GM10847 (cell line): Measurements from ENCODE around the gene PRMT2.

Experiments
- POLR2A ChIP-seq: IDR thresholded peaks from 2 replicates; pipeline ENCODE4 v1.6.1; 2011; ENCODE audit not compliant: insufficient read length; ENCODE audit errors: extremely low read depth

The PRMT2 gene

DNA sequence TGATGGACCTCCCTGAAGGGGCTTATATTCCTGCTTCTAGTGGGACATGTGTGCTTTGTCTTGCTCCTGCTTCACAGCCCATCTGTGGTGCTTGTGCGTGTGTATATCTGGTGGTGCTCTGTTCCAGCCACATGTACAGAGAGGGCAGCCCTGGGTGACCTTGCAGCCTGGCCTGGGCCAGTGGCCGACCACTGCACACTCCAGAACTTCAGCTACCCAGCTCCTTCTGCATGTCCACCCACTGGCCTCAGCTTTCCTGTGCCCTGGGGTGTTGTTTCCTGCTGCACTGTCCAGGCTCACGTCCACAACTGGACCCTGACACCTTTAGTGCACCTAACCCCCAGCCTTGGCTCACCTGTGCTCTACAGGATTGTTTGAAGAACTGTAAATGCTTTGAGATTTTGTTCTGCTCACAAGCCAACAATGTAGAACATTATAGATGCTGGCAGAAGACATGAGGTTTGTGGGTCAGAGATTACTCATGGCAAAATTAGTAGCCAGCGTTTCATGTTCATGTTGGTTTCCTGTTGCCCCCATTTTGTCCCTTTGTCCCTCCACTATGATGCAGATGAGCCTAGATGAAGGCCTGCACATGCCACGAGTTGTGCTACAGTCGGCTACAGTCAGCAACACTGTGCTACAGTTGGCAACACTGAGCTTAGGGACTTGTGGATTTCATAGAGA is 25.3 kb upstream of the PRMT2 start:
- no peak for TF ChIP-seq POLR2A

DNA sequence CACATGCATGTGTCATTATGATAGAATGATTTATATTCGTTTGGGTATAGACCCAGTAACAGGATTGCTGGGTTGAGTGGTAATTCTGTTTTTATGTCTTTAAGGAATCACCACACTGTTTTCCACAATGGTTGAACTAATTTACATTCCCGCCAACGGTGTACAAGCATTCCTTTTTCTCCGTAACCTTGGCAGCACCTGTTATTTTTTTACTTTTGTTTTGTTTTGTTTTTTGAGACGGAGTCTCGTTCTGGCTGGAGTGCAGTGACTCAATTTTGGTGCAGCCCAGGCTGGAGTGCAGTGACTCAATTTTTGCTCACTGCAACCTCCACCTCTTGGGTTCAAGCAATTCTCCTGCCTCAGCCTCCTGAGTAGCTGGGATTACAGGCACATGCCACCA is 22.1 kb upstream of the PRMT2 start:
- TF ChIP-seq POLR2A: no peak

DNA sequence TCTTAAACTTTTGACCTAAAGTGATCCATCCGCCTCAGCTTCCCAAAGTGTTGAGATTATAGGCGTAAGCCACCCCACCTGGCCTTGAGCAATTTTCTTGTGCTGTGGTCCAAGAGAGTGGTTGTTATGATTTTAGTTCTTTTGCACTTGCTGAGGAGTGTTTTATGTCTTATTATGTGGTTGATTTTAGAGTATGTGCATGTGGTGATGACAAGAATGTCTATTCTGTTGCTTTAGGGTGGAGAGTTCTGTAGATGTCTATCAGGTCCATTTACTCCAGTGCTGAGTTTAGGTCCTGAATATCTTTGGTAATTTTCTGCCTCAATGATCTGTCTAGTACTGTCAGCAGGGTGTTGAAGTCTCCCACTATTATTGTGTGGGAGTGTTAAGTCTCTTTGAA is 19.4 kb upstream of the PRMT2 start:
- no peak for TF ChIP-seq POLR2A

DNA sequence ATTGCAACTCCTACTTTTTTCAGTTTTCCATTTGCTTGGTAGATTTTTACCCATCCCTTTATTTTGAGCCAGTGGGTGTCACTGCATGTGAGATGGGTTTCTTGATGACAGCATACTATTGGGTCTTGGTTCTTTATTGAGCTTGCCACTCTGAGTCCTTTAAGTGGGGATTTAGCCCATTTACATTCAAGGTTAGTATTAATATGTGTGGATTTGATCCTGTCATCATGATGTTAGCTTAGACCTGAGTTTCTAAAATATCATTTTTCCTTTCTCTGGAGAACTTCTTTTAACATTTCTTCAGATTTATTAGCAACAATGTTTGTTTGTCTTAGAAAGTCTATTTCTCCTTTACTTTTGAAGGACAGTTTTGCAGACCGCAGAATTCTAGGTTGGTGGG is 18.8 kb upstream of the PRMT2 start:
- no peak for TF ChIP-seq POLR2A

DNA sequence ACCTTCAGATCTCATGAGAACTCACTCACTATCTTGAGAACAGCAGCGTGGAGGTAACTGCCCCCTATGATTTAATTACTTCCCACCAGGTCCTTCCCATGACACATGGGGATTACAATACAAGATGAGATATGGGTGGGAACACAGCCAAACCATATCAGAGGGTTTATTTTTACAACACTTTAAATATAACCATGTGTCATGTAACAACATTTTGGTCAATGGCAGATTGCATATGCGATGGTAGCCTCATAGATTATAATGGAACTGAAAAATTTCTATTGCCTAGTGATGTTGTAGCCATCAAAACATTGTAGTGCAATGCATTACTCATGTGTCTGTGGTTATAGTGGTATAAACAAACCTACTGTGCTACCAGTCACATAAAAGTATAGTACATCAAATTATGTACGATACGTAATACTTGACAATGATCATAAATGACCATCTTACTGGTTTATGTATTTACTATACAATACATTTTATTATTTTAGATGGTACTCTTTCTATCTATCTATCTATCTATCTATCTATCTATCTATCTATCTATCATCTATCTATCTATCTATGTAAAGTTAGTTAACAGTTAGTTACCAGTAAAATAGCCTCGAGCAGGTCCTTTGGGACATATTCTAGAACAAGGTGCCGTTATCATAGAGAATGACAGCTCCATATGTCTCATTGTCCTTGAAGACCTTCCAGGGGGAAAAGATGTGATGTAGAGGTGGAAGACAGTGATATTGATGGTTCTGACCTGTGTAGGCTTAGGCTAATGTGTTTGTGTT is 18.0 kb upstream of the PRMT2 start:
- no peak for TF ChIP-seq POLR2A

DNA sequence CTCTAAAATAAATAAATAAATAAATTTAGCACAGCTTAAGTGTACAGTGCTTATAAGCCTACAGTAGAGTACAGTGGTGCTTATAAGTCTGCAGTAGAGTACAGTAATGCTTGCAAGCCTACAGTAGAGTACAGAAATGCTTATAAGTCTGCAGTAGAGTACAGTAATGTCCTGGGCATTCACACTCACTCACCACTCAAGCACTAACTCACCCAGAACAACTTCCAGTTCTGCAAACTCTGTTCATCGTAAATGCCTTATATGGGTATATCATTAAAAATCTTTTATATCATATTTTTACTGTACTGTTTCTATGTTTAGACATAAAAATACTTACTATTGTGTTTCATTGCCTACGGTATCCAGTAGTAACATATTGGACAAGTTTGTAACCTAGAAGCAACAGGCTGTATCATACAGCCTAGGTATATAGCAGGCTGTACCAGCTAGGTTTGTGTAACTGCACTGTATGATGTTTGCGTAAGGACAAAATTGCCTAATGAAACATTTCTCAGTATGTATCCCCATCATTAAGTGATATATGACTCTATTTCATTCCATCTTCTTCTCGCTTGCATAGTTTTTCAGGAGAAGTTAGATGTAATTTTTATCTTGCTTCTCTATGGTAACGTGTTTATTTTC is 16.6 kb upstream of the PRMT2 start:
- TF ChIP-seq POLR2A: no peak

DNA sequence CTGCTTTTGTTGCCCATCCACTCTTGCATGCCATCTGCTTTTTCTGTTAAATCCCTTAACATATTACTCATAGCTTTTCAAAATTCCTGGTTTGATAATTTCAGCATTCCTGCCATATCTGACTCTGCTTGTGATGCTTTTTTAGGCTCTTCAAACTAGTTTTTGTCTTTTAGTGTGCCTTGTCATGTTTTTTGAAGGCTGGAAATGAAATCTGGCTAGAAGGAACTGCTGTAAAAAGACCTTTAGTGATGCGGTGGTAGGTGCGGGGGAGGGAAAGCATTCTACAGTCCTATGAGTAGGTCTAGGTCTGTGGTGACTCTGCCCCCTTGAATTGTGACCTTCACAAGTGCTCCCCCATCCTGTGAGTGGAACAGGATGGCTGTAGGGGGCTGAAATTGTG is 15.6 kb upstream of the PRMT2 start:
- TF ChIP-seq POLR2A: no peak

DNA sequence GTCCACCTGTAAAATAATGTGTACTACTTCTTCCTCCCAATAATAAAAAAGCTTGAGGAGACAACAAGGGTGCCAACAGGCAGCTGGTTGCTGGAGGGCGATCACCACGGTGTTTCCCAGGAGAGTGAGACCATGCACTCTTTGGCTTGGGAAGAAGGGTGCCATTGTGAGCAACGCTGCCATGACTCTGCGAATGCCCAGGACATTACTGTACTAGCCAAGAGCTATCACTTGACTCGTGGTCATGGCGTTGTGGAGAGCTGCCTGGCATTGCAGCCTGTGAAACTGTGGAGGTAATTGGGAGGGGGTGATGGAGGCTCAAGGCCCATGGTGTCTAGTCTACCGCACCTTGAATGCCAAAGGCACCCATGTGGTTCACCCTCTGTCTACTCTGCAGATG is 14.6 kb upstream of the PRMT2 start:
- no peak for TF ChIP-seq POLR2A

DNA sequence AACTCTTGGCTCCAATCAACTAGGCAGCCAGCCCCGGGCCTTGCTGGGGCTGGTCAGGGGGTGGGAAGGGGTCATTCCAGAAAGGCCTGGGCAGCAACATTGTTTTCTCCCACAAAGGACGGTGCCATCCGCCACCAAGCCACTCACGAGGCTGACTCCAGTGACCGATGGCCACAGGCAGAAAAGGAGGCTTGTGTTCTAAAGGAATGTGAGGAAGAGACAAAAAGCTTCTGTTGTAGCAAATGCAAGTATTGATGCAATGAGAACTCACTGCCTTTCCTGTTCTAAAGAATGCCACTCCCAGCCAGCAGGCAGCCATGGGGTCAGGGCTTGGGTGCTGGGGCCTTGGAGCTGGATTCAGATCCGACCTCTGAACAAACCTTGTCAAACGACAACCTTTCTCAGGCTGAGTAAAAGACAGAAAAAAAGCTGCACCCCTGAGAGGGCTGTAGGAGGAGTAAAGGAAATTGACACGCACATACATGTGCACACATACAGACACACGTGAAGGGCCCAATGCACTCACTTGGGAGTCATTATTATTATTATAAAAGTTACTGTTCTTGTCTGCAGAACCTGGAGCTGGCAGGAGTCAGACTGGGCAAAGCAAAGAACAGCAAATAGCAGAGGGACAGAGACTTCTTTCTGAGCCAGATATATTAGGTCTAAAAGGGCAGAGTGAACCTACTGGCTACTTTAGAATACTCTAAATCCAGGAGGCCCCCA is 13.9 kb upstream of the PRMT2 start:
- TF ChIP-seq POLR2A: no peak

DNA sequence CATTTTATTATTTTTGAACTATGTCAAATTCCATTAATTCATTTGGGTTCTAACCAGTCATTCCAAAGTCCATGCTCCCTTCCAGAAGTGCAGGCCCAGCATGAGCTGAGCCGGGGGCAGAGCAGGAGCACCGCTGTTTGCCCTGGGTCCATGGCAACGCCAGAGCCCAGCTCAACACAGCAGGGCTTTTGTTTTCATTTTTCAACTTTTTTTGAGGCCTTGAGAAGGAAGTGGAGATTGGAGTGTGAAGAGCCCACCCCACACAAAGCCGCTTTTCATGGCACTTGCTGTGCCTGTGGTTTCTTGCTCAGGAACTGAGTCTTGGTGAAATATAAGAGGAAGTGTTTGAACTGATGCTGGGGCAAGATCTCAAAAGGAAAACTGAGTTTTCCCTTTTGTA is 13.2 kb upstream of the PRMT2 start:
- no peak for TF ChIP-seq POLR2A

DNA sequence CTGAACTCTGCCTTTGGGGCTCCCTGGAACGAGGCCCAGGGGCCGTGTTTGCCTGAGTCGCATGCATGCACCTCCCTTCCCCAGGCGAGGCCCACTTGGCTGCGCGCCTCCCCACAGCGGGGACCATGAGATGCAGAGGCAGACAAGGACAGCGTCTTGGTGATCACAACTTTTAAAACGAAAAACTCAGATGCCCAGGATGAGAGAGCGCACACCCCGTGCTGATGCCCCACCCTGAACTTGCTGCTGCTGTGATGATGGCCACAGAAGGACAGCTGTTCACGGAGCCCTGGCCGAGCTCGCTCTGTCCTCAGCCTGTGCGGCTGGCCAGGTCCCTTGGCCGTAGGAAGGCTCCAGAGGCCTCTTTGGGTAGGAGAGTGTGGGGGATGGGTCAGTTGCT is 11.4 kb upstream of the PRMT2 start:
- no peak for TF ChIP-seq POLR2A

DNA sequence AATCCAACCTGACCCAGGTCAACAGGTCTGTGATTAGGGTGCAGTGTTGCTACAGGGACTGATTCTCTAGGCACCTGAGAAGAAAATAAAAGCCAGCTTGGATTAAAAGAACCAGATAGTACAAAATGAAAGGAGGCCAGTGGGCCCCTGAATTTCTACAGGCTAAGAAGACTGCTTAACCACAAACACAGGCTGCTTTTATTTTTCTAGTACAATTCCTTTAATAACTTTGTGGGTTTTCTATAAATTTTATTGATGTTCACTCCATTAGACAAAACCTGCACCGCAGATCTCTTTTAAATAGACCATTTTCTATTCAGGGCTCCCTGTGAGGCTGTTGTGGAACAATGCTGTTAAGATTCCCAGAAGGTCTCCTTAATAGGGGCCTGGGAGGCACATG is 9.7 kb upstream of the PRMT2 start:
- no peak for TF ChIP-seq POLR2A

DNA sequence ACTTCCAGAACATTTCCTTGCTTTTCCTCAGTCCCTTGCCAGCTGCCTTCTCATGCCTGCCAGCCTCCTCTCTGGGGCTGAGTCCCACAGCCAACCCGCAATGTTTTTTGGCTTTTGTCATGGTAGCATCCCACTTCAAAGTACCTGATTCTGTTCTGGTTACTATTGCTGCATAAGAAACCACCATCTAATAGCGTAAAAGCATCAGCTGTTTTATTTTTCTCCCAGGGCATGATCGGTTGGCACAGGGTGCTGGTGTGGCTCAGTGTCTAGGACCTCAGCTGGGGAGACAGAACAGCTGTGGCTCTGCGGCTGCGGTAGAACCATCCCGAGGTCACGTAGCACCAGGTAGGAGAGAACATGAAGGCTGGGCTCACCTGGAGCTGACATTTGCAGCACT is 8.9 kb upstream of the PRMT2 start:
- TF ChIP-seq POLR2A: no peak

DNA sequence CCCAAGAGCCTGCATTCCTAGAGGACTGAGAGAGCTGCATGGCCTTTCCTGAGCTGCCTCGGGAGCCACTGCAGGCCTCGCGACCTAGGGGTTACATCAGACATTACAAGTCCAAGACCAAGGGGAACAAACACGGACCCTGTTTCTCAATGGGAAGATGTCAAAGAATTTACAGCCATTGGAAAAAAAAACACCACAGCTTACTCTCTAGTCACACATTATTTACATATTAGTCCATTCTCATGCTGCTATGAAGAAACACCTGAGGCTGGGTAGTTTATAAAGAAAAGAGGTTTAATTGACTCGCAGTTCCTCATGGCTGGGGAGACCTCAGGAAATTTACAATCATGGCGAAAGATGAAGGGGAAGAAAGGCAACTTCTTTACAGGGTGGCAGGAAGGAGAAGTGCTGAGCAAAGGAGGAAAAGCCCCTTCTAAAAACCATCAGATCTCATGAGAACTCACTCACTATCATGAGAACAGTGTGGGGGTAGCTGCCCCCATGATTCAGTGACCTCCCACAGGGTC is 8.4 kb upstream of the PRMT2 start:
- TF ChIP-seq POLR2A: no peak

DNA sequence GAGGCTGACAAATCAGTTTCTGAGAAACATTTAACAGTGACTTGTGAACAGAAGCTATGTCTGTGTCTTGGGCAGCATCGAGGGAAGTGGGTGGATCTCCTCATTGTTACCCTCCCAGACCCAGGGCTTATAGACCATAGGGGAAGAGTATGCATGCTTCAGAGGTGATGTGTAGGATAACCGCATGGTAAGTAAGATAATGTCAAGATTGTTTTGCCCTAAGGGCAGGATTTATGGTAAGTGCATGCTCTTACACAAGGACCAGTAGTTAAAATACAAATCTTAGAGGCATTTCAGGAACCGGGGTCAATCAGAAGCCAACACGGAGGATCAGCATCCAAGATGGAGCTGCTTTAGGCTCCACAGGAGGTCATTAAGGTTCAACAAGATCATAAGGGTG is 7.7 kb upstream of the PRMT2 start:
- TF ChIP-seq POLR2A: no peak
